Measurements from ENCODE around the gene ZC2HC1C.

ZC2HC1C gene

DNA sequence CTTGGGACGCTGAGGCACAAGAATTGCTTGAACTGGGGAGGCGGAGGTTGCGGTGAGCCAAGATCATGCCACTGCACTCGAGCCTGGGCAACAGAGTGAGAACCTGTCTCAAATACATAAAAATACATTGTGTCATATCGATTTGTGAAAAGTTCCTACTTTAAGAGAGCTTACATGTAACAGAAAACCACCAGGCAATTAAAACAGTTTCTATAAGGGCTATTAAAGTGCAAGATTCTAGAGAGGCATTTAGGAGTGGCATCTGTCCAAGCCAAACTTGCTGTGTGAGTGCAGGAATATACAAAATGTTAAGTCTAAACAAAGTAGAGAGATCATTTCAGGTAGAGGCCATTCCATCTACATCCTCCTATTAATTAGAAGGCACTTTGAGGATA is 59.2 kb downstream of the ZC2HC1C start:
- Mint-ChIP-seq H3K4me3 (peak overlapping the region; percentile 44), H3K9me3 (no peaks in the 10 kb centered on the region), H3K36me3 (peaks cover 14% of the 10 kb centered on the region), H3K27me3 (no peaks in the 10 kb centered on the region), H3K27ac (peak overlapping the region; percentile 35), H3K4me1 (peaks cover 47% of the 10 kb centered on the region)

Data from activated naive CD4-positive, alpha-beta T cell treated with anti-CD3 and anti-CD28 coated beads, Interleukin-2, amount 50 U/mL, for 24 hours (primary cell).